ENCODE data around the gene NAP1L5.
A peak's percentile ranks its signal among the peaks of the same experiment; 100 is the strongest.

Gene NAP1L5

GRCh38 chr4:88706574-88706973, 8.9 kb upstream of the NAP1L5 start:
- Mint-ChIP-seq H3K27ac (no peak overlapping the region), H3K4me1 (no peaks in the 10 kb centered on the region), H3K9me3 (no peaks in the 10 kb centered on the region), H3K36me3 (peaks cover 64% of the 10 kb centered on the region), H3K27me3 (no peaks in the 10 kb centered on the region), H3K4me3 (no peak overlapping the region)
- ATAC-seq (ENCODE audit: low read depth) = no peak
- DNase-seq (ENCODE audit: low spot score in 2 of 2) = no peak

- no peak for DNase-seq (ENCODE audit: low spot score in 2 of 2)
- no peaks in the 10 kb centered on the region for H3K9me3 Mint-ChIP-seq
- H3K27me3 Mint-ChIP-seq = no peaks in the 10 kb centered on the region
- H3K27ac Mint-ChIP-seq = no peak overlapping the region
- H3K36me3 Mint-ChIP-seq = peaks cover 63% of the 10 kb centered on the region
- no peak overlapping the region for H3K4me3 Mint-ChIP-seq
- ATAC-seq (ENCODE audit: low read depth) = no peak
- no peaks in the 10 kb centered on the region for H3K4me1 Mint-ChIP-seq
These were observed 8.3 kb upstream of the NAP1L5 start for GRCh38 chr4:88705805-88706492.

- no peak overlapping the region for H3K4me3 Mint-ChIP-seq
- H3K4me1 Mint-ChIP-seq = no peaks in the 10 kb centered on the region
- no peak overlapping the region for H3K27ac Mint-ChIP-seq
- peaks cover 58% of the 10 kb centered on the region for H3K36me3 Mint-ChIP-seq
- no peaks in the 10 kb centered on the region for H3K9me3 Mint-ChIP-seq
- ATAC-seq (ENCODE audit: low read depth) = no peak
- DNase-seq (ENCODE audit: low spot score in 2 of 2) = no peak
- no peaks in the 10 kb centered on the region for H3K27me3 Mint-ChIP-seq
These were observed 7.6 kb upstream of the NAP1L5 start for GRCh38 chr4:88705223-88705622.

DNA sequence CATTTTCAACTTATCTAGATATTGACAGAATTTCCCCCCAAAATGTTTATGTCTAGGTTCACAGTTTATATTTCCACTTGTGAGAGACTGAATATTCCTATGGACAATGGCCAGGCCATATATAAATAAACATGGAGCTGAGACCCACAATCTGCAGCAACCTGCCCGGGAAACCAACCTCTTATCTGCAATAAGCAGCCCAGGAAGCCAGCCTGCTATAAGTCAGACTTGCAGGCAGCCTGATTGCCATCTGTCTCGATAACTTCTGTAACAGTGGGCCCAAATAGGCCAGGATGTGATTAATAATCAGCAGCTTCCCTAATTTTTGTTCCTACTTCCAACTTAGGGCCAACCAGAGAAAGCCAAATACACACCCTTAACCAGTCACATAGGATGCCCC, 5.2 kb upstream of the NAP1L5 start:
- Mint-ChIP-seq H3K36me3 (peaks cover 49% of the 10 kb centered on the region), H3K27ac (no peak overlapping the region)
- no peak for ATAC-seq (ENCODE audit: low read depth)

GRCh38 chr4:88698519-88698918, 890 bp upstream of the NAP1L5 start:
- Mint-ChIP-seq H3K4me3 (no peak overlapping the region), H3K9me3 (no peaks in the 10 kb centered on the region), H3K4me1 (peaks cover 9% of the 10 kb centered on the region), H3K36me3 (peaks cover 25% of the 10 kb centered on the region), H3K27me3 (no peaks in the 10 kb centered on the region), H3K27ac (peak overlapping the region; percentile 88)
- ATAC-seq (ENCODE audit: low read depth) (no peak), DNase-seq (ENCODE audit: low spot score in 2 of 2) (no peak)

More for the DNA sequence above, 5.2 kb upstream of the NAP1L5 start:
- Mint-ChIP-seq H3K9me3 (no peaks in the 10 kb centered on the region), H3K27me3 (no peaks in the 10 kb centered on the region), H3K4me1 (peaks cover 7% of the 10 kb centered on the region), H3K4me3 (no peak overlapping the region)
- no peak for DNase-seq (ENCODE audit: low spot score in 2 of 2)

- no peaks in the 10 kb centered on the region for H3K27me3 Mint-ChIP-seq
- ATAC-seq (ENCODE audit: low read depth) (peak; percentile 13), DNase-seq (ENCODE audit: low spot score in 2 of 2) (no peak)
- no peaks in the 10 kb centered on the region for H3K9me3 Mint-ChIP-seq
- H3K4me1 Mint-ChIP-seq = peaks cover 9% of the 10 kb centered on the region
- peak overlapping the region; percentile 88 for H3K27ac Mint-ChIP-seq
- H3K4me3 Mint-ChIP-seq = peak overlapping the region; percentile 90
- peaks cover 17% of the 10 kb centered on the region for H3K36me3 Mint-ChIP-seq
These were observed 488 bp downstream of the NAP1L5 start for GRCh38 chr4:88697141-88697540.

DNA sequence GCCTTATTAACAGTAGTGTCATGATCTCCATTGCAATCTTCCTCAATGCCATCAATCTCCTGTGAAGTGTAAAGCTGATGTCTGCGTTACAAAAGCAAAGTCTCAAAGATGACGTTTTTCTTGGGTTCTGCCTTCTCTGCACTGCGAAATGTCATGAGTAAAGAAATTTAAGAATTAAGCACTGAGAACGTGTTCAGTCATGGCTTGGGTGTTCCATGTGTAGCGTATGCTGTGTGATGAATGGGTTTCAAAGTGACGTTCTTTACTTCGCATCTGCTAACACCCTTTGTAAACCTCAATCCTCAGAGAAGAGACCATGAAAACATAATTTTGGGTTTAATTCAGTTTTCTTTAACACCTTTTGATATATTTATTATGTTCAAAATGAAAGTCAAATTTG, 999 bp downstream of the NAP1L5 start:
- H3K27ac Mint-ChIP-seq = peak overlapping the region; percentile 88

DNA sequence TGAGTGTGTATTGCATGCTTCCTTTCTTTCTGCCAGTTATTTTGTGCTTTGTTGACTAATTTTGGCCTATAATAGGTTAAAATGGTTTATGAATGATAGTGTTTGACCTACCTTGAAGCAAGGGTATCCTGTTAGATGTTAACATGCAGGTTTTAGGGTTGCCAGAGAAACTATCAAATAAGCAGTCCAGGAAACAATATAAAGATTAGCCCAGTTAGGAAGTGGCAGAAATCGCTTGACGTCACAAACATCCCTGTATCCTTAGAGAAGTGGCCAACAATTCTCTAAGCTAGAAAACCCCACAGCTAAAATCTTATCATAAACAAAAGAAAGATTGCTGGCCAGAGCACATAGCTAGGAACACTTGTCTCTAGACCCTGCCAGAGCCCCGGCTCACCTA, 3.8 kb downstream of the NAP1L5 start:
- DNase-seq (ENCODE audit: low spot score in 2 of 2) = no peak
- Mint-ChIP-seq H3K27ac (no peak overlapping the region), H3K4me1 (peaks cover 7% of the 10 kb centered on the region), H3K4me3 (no peak overlapping the region), H3K36me3 (peaks cover 16% of the 10 kb centered on the region), H3K9me3 (no peaks in the 10 kb centered on the region), H3K27me3 (no peaks in the 10 kb centered on the region)
- no peak for ATAC-seq (ENCODE audit: low read depth)

More for the DNA sequence above, 999 bp downstream of the NAP1L5 start:
- Mint-ChIP-seq H3K27me3 (no peaks in the 10 kb centered on the region), H3K4me1 (peaks cover 9% of the 10 kb centered on the region), H3K9me3 (no peaks in the 10 kb centered on the region), H3K4me3 (peak overlapping the region; percentile 90), H3K36me3 (peaks cover 17% of the 10 kb centered on the region)
- DNase-seq (ENCODE audit: low spot score in 2 of 2) = no peak
- no peak for ATAC-seq (ENCODE audit: low read depth)

GRCh38 chr4:88690355-88690754, 7.3 kb downstream of the NAP1L5 start:
- H3K27me3 Mint-ChIP-seq = no peaks in the 10 kb centered on the region
- peaks cover 28% of the 10 kb centered on the region for H3K36me3 Mint-ChIP-seq
- ATAC-seq (ENCODE audit: low read depth) (no peak), DNase-seq (ENCODE audit: low spot score in 2 of 2) (no peak)
- H3K4me3 Mint-ChIP-seq = no peak overlapping the region
- H3K4me1 Mint-ChIP-seq = no peaks in the 10 kb centered on the region
- no peaks in the 10 kb centered on the region for H3K9me3 Mint-ChIP-seq
- no peak overlapping the region for H3K27ac Mint-ChIP-seq

DNA sequence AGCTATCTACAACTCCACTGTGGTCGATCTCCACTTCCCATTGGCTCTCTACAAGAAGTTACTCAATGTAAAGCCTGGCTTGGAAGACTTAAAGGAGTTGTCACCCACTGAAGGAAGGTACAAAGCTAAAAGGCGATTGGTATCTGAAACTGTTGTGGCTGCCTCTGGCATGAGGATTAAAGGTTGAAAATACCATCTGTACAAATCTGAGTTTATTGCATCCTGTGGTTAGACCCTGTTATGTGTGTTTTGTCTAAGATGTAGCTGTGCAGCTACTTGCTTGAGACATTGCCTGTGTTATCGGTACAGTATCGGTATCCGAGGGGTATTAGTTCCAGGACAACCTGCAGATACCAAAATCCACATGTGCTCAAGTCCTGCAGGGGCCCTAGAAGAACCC, 16.4 kb downstream of the NAP1L5 start:
- ATAC-seq (ENCODE audit: low read depth) = no peak
- Mint-ChIP-seq H3K27me3 (no peaks in the 10 kb centered on the region), H3K9me3 (no peaks in the 10 kb centered on the region), H3K27ac (no peak overlapping the region), H3K4me1 (no peaks in the 10 kb centered on the region), H3K4me3 (no peak overlapping the region), H3K36me3 (peaks cover 57% of the 10 kb centered on the region)
- DNase-seq (ENCODE audit: low spot score in 2 of 2) = no peak

DNA sequence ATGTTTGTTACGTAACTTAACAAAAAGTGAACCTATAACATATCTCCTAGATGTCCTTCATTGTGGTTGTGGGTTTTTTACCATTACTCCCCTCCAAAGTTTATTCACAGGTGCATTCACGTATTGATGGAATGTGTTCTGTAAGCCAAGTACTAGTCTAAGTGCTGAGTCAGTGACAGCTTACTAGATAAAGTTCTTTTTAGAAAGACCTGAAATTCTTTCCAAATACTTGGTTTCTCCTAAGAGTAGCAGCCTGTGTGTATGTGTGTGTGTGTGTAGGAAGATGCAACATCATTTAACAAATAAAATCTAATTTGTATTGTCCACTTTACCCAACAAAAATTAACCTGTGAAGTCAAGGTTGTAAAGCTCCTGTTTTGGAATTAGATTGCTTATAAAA, 22.1 kb downstream of the NAP1L5 start:
- H3K9me3 Mint-ChIP-seq = no peaks in the 10 kb centered on the region
- DNase-seq (ENCODE audit: low spot score in 2 of 2) (no peak), ATAC-seq (ENCODE audit: low read depth) (no peak)
- H3K36me3 Mint-ChIP-seq = peaks cover 39% of the 10 kb centered on the region
- H3K4me3 Mint-ChIP-seq = no peak overlapping the region
- H3K4me1 Mint-ChIP-seq = no peaks in the 10 kb centered on the region
- H3K27ac Mint-ChIP-seq = no peak overlapping the region
- H3K27me3 Mint-ChIP-seq = no peaks in the 10 kb centered on the region

DNA sequence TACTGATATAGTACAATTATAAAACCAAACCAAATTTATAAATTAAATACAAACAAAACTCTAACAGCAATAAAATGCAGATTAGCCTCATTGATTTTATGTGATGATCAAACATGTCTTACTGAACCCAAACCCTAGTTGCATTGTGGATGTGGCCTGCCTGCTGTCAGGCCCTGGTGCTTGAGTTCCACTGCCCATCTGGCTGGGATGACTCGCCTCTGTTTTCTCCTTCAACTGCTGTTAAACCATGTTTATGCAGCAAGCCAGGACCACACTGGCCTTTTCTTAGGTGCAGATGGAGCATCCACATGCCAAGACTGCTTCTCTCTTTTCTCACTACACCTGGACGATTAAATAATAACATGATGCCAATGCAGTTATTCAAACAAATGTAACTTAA, 22.6 kb downstream of the NAP1L5 start:
- no peaks in the 10 kb centered on the region for H3K27me3 Mint-ChIP-seq
- no peak overlapping the region for H3K4me3 Mint-ChIP-seq
- H3K36me3 Mint-ChIP-seq = peaks cover 37% of the 10 kb centered on the region
- H3K4me1 Mint-ChIP-seq = no peaks in the 10 kb centered on the region
- no peak overlapping the region for H3K27ac Mint-ChIP-seq
- DNase-seq (ENCODE audit: low spot score in 2 of 2) (no peak), ATAC-seq (ENCODE audit: low read depth) (no peak)
- H3K9me3 Mint-ChIP-seq = no peaks in the 10 kb centered on the region

GRCh38 chr4:88674565-88674964, 23.1 kb downstream of the NAP1L5 start:
- ATAC-seq (ENCODE audit: low read depth) = no peak

DNA sequence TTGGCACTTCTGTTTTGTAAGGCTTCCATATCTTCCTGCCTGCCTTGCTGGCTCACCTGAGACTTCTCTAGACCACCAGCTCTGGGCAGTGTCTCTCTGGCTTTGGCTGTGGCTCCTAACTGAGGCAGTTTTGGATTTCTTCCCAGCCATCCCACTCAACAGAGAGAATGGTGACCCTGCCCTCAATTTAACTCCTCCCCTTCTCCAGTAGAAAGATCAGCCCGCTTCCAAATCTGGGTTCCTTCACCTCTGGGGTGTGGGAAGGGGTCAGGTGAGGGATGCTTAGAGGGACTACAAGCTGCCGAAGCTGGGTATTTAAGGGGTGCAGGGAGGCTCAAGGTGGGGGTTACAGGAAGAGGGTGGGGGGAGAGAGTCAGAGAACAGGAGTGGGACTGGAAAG, 23.7 kb downstream of the NAP1L5 start:
- peak overlapping the region; percentile 45 for H3K27ac Mint-ChIP-seq
- no peaks in the 10 kb centered on the region for H3K27me3 Mint-ChIP-seq
- no peak overlapping the region for H3K4me3 Mint-ChIP-seq
- H3K9me3 Mint-ChIP-seq = no peaks in the 10 kb centered on the region
- ATAC-seq (ENCODE audit: low read depth) (no peak), DNase-seq (ENCODE audit: low spot score in 2 of 2) (no peak)
- no peaks in the 10 kb centered on the region for H3K4me1 Mint-ChIP-seq
- peaks cover 33% of the 10 kb centered on the region for H3K36me3 Mint-ChIP-seq

More at GRCh38 chr4:88674565-88674964, 23.1 kb downstream of the NAP1L5 start:
- no peak overlapping the region for H3K4me3 Mint-ChIP-seq
- H3K36me3 Mint-ChIP-seq = peaks cover 37% of the 10 kb centered on the region
- H3K27ac Mint-ChIP-seq = peak overlapping the region; percentile 45
- no peaks in the 10 kb centered on the region for H3K27me3 Mint-ChIP-seq
- no peaks in the 10 kb centered on the region for H3K4me1 Mint-ChIP-seq
- DNase-seq (ENCODE audit: low spot score in 2 of 2) = no peak
- H3K9me3 Mint-ChIP-seq = no peaks in the 10 kb centered on the region

DNA sequence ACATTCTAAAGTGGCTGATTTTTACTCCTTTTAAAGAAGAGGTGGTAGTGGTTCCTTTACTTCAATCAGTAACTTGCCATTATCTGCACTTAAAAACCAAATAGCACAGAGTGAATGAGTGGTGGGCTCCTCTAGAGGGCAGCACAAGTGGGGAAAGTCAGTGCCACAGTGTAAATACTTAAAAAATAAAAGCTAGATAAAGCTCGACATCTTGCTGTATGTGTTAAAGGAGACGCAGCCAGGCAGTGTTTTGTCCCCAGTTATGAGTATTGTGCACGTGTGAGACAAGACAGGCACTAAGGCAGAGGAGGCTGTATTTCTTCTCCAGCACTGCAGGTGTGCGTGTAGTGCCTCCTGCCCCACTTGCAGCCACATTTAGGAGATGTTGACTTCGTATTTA, 24.6 kb downstream of the NAP1L5 start:
- Mint-ChIP-seq H3K27me3 (no peaks in the 10 kb centered on the region), H3K36me3 (peaks cover 30% of the 10 kb centered on the region), H3K4me1 (no peaks in the 10 kb centered on the region), H3K27ac (no peak overlapping the region), H3K9me3 (no peaks in the 10 kb centered on the region), H3K4me3 (no peak overlapping the region)
- DNase-seq (ENCODE audit: low spot score in 2 of 2) = no peak
- ATAC-seq (ENCODE audit: low read depth) = peak; percentile 37

Measured in memory B cell (primary cell).